ENCODE data around the gene BATF3. TPM values are rescaled to one million over a fixed set of nuclear protein-coding genes. Genes with fewer than 3 reads are reported as not detected.
"Not testable (repeated sequence)": the region's sequence is repeated elsewhere in the genome, so short reads cannot be mapped to it uniquely, and the experiment has no call there.

BATF3 gene
- total RNA-seq, 1 donor from 2014 or later: not detected

DNA sequence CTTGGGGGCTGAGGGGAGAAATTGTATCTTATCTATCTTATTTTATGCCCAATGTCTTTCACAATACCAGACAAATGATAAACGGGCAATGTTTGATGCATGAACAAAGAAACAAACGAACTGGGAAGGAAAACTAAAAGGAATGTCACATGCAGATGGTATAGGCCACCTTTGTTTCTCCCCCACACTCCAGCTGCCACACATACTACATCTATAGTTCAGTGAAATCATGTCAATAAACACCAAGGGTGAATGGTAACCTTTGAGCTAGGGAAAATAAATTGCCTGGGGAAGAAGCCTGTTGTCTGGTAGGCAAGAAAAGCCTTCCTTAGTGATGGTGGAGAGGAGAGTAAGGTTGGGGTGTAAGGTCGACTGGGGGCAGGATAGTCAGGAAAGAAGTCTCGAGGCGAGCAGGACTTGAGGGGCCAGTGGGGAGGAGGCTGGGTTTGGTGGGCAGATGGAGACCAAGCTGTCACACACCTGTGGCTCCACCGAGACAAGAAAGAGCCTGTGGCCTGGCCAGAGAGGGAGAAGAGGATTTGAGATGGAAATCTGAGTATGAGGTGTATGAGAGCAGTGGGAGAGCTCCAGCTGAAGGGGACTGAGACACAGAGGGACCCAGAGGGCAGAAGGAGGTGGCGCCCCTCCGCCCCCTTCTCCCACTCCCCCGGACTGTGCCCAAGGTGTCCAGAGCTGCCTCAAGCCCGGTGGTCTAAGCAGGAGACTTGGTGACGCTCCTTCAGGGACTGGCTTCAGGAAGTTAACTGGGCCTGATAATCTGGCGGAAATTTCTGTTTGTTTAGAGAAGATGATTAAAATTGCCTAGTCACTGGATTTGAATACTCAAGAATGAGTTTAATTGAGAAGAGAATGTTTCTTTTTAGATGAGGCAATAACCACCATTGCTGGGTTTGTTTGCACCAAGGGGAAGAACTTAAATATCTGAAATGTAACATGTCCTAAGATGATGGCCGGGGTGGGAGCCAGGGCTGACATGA is 53.8 kb downstream of the BATF3 start:
- Mint-ChIP-seq H3K9me3 (no peaks in the 10 kb centered on the region), H3K27ac (ENCODE audit: unreplicated experiment) (no peak overlapping the region), H3K27me3 (ENCODE audit: low read depth) (no peaks in the 10 kb centered on the region), H3K4me3 (no peak overlapping the region), H3K36me3 (ENCODE audit: low read depth) (no peaks in the 10 kb centered on the region), H3K4me1 (peaks cover 8% of the 10 kb centered on the region)
- TF ChIP-seq, protein P1, sequence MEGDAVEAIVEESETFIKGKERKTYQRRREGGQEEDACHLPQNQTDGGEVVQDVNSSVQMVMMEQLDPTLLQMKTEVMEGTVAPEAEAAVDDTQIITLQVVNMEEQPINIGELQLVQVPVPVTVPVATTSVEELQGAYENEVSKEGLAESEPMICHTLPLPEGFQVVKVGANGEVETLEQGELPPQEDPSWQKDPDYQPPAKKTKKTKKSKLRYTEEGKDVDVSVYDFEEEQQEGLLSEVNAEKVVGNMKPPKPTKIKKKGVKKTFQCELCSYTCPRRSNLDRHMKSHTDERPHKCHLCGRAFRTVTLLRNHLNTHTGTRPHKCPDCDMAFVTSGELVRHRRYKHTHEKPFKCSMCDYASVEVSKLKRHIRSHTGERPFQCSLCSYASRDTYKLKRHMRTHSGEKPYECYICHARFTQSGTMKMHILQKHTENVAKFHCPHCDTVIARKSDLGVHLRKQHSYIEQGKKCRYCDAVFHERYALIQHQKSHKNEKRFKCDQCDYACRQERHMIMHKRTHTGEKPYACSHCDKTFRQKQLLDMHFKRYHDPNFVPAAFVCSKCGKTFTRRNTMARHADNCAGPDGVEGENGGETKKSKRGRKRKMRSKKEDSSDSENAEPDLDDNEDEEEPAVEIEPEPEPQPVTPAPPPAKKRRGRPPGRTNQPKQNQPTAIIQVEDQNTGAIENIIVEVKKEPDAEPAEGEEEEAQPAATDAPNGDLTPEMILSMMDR (conservative IDR thresholded peaks at IDR 0.05): no peak
- DNase-seq (ENCODE audit: low read depth, low spot score): no peak

DNA sequence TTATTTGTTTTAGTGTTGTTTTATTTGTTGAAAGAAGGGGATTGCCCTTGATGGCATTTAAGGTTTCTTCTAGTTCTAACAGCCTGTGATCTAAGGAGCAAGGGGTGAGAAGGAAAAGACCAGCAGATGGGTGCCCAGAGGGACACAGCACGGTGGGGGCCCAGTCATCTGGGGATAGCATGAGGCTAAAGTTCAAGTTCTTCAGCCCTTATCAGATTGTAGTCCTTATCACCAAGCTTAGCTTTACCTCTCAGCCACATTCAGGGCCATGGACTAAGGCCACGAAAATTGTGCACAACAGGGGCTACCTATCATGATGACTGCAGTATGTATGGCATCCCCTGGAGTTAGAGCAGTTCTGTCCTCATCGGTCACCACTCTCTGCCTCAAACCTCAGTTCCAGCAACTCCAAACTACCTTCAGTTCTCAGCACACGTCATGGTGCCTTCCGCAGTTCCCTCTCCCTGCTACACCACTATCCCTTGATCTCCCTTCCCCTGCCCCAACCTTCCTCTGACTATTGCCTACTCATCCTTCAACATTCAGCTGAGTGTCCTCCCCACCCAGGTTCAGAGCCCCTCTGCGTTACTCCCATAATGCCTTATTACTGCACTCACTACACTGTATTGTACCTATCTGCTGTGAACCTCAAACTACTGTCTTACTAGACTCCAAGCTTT is 54.6 kb downstream of the BATF3 start:
- no peaks in the 10 kb centered on the region for H3K9me3 Mint-ChIP-seq
- no peaks in the 10 kb centered on the region for H3K27me3 Mint-ChIP-seq (ENCODE audit: low read depth)
- H3K27ac Mint-ChIP-seq (ENCODE audit: unreplicated experiment): no peak overlapping the region
- H3K4me3 Mint-ChIP-seq: no peak overlapping the region
- no peaks in the 10 kb centered on the region for H3K36me3 Mint-ChIP-seq (ENCODE audit: low read depth)
- TF ChIP-seq, protein P1 (conservative IDR thresholded peaks at IDR 0.05): no peak
- no peak for DNase-seq (ENCODE audit: low read depth, low spot score)
- peaks cover 8% of the 10 kb centered on the region for H3K4me1 Mint-ChIP-seq

DNA sequence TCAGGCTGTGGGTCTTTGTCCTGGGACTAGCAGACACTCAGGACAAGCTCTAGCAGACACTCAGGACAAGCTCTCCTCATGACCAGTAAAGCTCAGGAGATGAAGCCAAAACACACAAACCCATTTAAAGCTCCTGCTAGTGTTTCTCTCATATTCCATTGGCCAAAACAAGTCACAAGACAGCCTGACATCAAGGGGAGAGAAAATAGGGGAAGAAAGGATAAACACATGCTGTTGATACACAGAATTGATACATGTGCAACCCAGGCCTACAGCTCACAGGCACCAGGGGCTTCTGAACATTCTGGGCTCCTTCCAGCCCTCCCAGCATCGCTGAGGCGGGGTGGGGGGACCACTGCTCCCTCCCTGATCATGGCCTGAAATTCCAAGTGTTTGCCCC is 55.8 kb downstream of the BATF3 start:
- H3K36me3 Mint-ChIP-seq (ENCODE audit: low read depth): no peaks in the 10 kb centered on the region
- peaks cover 4% of the 10 kb centered on the region for H3K27me3 Mint-ChIP-seq (ENCODE audit: low read depth)
- H3K27ac Mint-ChIP-seq (ENCODE audit: unreplicated experiment): no peak overlapping the region
- TF ChIP-seq, protein P1 (conservative IDR thresholded peaks at IDR 0.05): no peak
- H3K4me1 Mint-ChIP-seq: peaks cover 8% of the 10 kb centered on the region
- H3K9me3 Mint-ChIP-seq: no peaks in the 10 kb centered on the region
- DNase-seq (ENCODE audit: low read depth, low spot score): no peak
- no peak overlapping the region for H3K4me3 Mint-ChIP-seq

DNA sequence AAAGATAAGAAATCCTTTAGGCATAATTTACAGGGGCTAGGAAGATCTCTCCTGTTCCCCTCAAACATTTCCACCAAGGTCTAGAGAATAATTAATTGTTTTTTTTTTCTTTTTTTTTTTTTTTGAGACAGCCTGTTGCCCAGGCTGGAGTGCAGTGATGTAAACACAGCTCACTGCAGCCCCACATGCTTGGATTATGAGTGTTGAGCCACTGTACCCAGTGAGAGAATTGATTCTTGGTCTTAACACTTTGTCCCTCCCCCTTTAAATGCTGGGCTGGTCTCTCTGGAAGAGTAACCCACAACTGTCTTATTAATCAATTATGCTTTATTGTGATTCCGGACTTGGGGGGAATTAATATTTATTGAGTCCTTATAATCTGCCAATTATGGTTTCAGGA is 57.7 kb downstream of the BATF3 start:
- Mint-ChIP-seq H3K4me3 (no peak overlapping the region), H3K36me3 (ENCODE audit: low read depth) (no peaks in the 10 kb centered on the region), H3K4me1 (peaks cover 8% of the 10 kb centered on the region), H3K27ac (ENCODE audit: unreplicated experiment) (no peak overlapping the region), H3K9me3 (no peaks in the 10 kb centered on the region), H3K27me3 (ENCODE audit: low read depth) (peaks cover 5% of the 10 kb centered on the region)
- DNase-seq (ENCODE audit: low read depth, low spot score): no peak
- TF ChIP-seq, protein P1 (conservative IDR thresholded peaks at IDR 0.05): no peak

DNA sequence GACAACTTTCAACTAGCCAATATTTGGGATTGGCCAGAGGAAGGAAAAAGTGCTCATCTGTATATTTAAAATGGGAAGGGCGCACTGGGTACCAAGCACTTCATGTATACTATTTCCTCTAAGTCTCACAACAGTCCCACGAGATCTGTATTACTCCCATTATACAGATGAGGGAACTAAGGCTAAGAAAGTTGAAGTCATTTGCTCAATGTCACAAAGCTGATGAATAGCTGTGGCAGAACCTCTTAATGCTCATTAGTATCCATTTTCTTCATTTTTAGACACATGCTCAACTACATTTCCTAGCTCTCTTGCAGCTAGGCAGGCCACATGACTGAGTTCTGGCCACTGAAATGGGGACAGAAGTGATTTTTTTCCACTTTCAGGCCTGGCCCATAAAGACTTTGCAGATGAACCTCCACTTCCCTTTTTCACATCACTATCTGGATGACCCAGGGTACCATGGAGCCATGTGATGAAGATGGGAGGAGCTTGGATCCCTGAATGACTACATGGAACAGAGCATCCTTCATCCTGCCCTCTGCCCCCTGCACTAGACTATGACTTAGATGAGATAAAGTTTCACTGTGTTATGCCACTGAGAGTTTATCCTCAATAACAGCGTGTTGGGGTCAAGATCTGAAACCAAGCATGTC is 59.3 kb downstream of the BATF3 start:
- H3K27ac Mint-ChIP-seq (ENCODE audit: unreplicated experiment): no peak overlapping the region
- H3K4me1 Mint-ChIP-seq: peaks cover 3% of the 10 kb centered on the region
- peaks cover 5% of the 10 kb centered on the region for H3K27me3 Mint-ChIP-seq (ENCODE audit: low read depth)
- DNase-seq (ENCODE audit: low read depth, low spot score): no peak
- H3K36me3 Mint-ChIP-seq (ENCODE audit: low read depth): no peaks in the 10 kb centered on the region
- H3K4me3 Mint-ChIP-seq: no peak overlapping the region
- TF ChIP-seq, protein P1 (conservative IDR thresholded peaks at IDR 0.05): no peak
- no peaks in the 10 kb centered on the region for H3K9me3 Mint-ChIP-seq

DNA sequence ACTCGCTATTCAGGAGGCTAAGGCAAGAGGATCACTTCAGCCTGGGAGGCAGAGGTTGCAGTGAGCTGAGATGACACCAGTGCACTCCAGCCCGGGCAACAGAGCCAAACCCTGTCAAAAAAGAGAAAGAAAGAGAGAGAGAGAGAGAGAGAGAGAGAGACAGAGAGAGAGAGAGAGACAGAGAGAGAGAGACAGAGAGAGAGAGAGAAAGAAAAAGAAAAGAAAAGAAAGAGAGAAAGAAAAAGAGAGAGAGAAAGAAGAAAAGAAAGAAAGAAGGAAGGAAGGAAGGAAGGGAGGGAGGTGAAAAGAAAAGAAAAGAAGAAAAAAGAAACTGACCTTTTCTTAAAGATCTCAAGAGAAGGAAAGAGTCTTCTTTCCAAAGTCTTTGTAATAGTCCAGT is 60.1 kb downstream of the BATF3 start:
- DNase-seq (ENCODE audit: low read depth, low spot score); H3K36me3 Mint-ChIP-seq (ENCODE audit: low read depth); H3K4me1 Mint-ChIP-seq; H3K27ac Mint-ChIP-seq (ENCODE audit: unreplicated experiment); H3K4me3 Mint-ChIP-seq; H3K27me3 Mint-ChIP-seq (ENCODE audit: low read depth); H3K9me3 Mint-ChIP-seq: not testable (repeated sequence)
